ENCODE data around the gene ANKRD27. TPM values are rescaled to one million over a fixed set of nuclear protein-coding genes. Genes with fewer than 3 reads are reported as not detected.
A peak's percentile ranks its signal among the peaks of the same experiment; 100 is the strongest.
"Not testable (repeated sequence)": the region's sequence is repeated elsewhere in the genome, so short reads cannot be mapped to it uniquely, and the experiment has no call there.

Gene ANKRD27
- total and polyA plus RNA-seq, 7 donors = 6.3 to 43.3 (median 16.9) TPM

GRCh38 chr19:32580901-32581704, 93.9 kb downstream of the ANKRD27 start, which contains the start of gene PDCD5:
Gene PDCD5 (plus strand): TSS chr19:32581190. CDS start chr19:32581262, 72 bp downstream.
- no peaks in the 10 kb centered on the region for H3K27me3 ChIP-seq (ENCODE audit: insufficient read depth in 3 of 3, low read length in 2 of 3)
- ATAC-seq = peak; percentile 99 to 100 (median 99)
- intact Hi-C loops (cut with DNase I) = loop anchor here in 1 of 2 donors (10.0 kb wide), 1 partner anchor 94 kb away; the partner anchor contains the start of genes ANKRD27 and RGS9BP
- peak within 1 kb of the TSS; percentile 82 for H3K27ac ChIP-seq
- peaks cover 0 to 39% of the 10 kb centered on the region in 2 donors for H3K36me3 ChIP-seq (ENCODE audit: insufficient read depth in 1 of 2, low read depth in 1 of 2)
- peaks cover 10% of the 10 kb centered on the region for H3K4me1 ChIP-seq
- H3K4me3 ChIP-seq = peak within 1 kb of the TSS; percentile 94
- H3K9me3 ChIP-seq = no peaks in the 10 kb centered on the region
- WGBS, 3 donors = 0 to 1% (median 1%) methylated on average over 50 to 81 of the region's 81 CpGs
- TF ChIP-seq CTCF (IDR thresholded peaks at IDR 0.05) = no peak
- peak; percentile 98 to 99 for DNase-seq

DNA sequence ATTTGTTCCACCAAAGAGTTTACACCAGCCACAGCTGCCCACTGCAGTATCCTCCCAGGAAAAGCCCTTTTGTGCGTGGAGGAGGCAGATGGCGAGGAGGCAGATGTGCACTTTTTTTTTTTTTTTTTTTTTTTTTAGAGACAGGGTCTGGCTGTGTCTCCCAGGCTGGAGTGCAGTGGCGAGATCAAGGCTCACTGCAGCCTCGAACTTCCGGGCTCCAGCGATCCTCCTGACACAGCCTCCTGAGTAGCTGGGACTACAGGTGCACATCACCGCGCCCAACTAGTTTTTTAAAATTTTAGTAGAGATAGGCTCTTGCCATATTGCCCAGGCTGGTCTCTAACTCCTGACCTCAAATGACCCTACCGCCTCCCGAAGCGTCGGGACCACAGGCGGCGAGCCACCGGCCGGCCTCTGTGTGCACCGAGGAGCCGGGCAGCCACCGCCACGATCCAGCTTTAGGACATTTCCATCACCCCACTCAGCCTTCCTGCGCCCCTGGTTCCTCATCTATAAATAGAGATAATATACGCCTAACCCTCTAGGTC, 94.6 kb downstream of the ANKRD27 start:
- TF ChIP-seq CTCF (IDR thresholded peaks at IDR 0.05) = no peak
- no peaks in the 10 kb centered on the region for H3K9me3 ChIP-seq
- H3K27ac ChIP-seq = peak overlapping the region; percentile 82
- ATAC-seq = peak; percentile 6 to 48 (median 27)
- intact Hi-C loops (cut with DNase I) = loop anchor here in 1 of 2 donors (10.0 kb wide), 1 partner anchor 94 kb away; the partner anchor contains the start of genes ANKRD27 and RGS9BP
- H3K4me3 ChIP-seq = peak overlapping the region; percentile 94
- 13 to 15% (median 15%) methylated on average over 22 of the region's 22 CpGs for WGBS, 3 donors
- no peaks in the 10 kb centered on the region for H3K27me3 ChIP-seq (ENCODE audit: insufficient read depth in 3 of 3, low read length in 2 of 3)
- H3K36me3 ChIP-seq (ENCODE audit: insufficient read depth in 1 of 2, low read depth in 1 of 2) = peaks cover 0 to 32% of the 10 kb centered on the region in 2 donors
- peaks cover 10% of the 10 kb centered on the region for H3K4me1 ChIP-seq
- DNase-seq = no peak

GRCh38 chr19:32576790-32577189, 98.2 kb downstream of the ANKRD27 start:
- Histone ChIP-seq H3K36me3 (ENCODE audit: insufficient read depth in 1 of 2, low read depth in 1 of 2) (no peaks in the 10 kb centered on the region), H3K27ac (no peak overlapping the region), H3K4me1 (no peaks in the 10 kb centered on the region), H3K9me3 (no peaks in the 10 kb centered on the region), H3K27me3 (ENCODE audit: insufficient read depth in 3 of 3, low read length in 2 of 3) (no peaks in the 10 kb centered on the region), H3K4me3 (no peak overlapping the region)
- DNase-seq (no peak), ATAC-seq (no peak)
- intact Hi-C loops (cut with DNase I) = no loop called here
- WGBS, 3 donors = 65 to 84% (median 70%) methylated on average over 1 of the region's 1 CpG
- no peak for TF ChIP-seq CTCF (IDR thresholded peaks at IDR 0.05)

DNA sequence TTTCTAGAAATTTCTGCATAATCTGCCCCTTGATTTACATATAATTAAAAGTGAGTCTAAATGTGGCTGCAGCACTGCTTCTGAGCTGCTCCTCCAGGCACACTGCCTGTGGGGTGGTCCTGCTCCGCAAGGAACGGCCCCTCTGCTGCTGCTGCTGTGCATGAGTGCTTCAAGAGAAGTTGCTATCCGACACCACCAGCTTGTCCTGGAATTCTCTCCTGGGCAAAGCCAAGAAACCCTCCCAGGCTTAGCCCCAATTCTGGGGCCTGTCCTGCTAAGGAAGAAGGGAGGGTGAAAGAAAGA, 101.5 kb downstream of the ANKRD27 start:
- ATAC-seq (no peak), DNase-seq (no peak)
- H3K4me3 ChIP-seq = no peak overlapping the region
- H3K27ac ChIP-seq = no peak overlapping the region
- H3K4me1 ChIP-seq = no peaks in the 10 kb centered on the region
- no peaks in the 10 kb centered on the region for H3K9me3 ChIP-seq
- TF ChIP-seq CTCF (IDR thresholded peaks at IDR 0.05) = no peak
- peaks cover 0 to 15% (median 6%) of the 10 kb centered on the region in 3 donors for H3K27me3 ChIP-seq (ENCODE audit: insufficient read depth in 3 of 3, low read length in 2 of 3)
- WGBS, 3 donors = 26 to 39% (median 32%) methylated on average over 3 of the region's 3 CpGs
- intact Hi-C loops (cut with DNase I) = loop anchor here (5.0 kb wide), 1 partner anchor 231 kb away; no protein-coding TSS in a partner anchor
- H3K36me3 ChIP-seq (ENCODE audit: insufficient read depth in 1 of 2, low read depth in 1 of 2) = no peaks in the 10 kb centered on the region

- not testable (repeated sequence) for H3K4me1 ChIP-seq; H3K4me3 ChIP-seq; H3K27ac ChIP-seq; ATAC-seq; DNase-seq; H3K36me3 ChIP-seq (ENCODE audit: insufficient read depth in 1 of 2, low read depth in 1 of 2); H3K9me3 ChIP-seq
- intact Hi-C loops (cut with DNase I) = loop anchor here (5.0 kb wide), 1 partner anchor 231 kb away; no protein-coding TSS in a partner anchor
- 58 to 65% (median 61%) methylated on average over 17 to 21 of the region's 21 CpGs for WGBS, 3 donors
- H3K27me3 ChIP-seq (ENCODE audit: insufficient read depth in 3 of 3, low read length in 2 of 3) = peaks cover 0 to 15% (median 6%) of the 10 kb centered on the region in 3 donors
Observed at GRCh38 chr19:32572700-32573491, 102.1 kb downstream of the ANKRD27 start.

DNA sequence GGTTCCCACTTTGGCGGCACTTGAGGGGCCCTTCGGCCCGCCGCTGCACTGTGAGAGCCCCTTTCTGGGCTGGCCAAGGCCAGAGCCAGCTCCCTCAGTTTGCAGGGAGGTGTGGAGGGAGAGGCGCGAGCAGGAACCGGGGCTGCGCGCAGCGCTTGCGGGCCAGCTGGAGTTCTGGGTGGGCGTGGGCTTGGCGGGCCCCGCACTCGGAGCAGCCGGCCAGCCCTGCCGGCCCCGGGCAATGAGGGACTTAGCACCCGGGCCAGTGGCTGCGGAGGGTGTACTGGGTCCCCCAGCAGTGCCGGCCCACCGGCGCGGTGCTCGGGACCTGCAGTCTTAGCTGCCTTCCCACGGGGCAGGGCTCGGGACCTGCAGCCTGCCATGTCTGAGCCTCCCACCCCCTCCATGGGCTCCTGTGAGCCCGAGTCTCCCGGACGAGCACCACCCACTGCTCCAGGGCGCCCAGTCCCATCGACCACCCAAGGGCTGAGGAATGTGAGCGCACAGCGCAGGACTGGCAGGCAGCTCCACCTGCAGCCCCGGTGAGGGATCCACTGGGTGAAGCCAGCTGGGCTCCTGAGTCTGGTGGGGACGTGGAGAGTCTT, 103.4 kb downstream of the ANKRD27 start:
- H3K4me1 ChIP-seq; H3K4me3 ChIP-seq; H3K36me3 ChIP-seq (ENCODE audit: insufficient read depth in 1 of 2, low read depth in 1 of 2); H3K9me3 ChIP-seq; H3K27ac ChIP-seq; ATAC-seq: not testable (repeated sequence)
- WGBS, 3 donors = 72 to 81% (median 73%) methylated on average over 16 to 29 of the region's 36 CpGs
- intact Hi-C loops (cut with DNase I) = loop anchor here (5.0 kb wide), 1 partner anchor 229 kb away; no protein-coding TSS in a partner anchor
- DNase-seq = peak in 1 of 2 donors; percentile 33
- H3K27me3 ChIP-seq (ENCODE audit: insufficient read depth in 3 of 3, low read length in 2 of 3) = peaks cover 0 to 15% (median 6%) of the 10 kb centered on the region in 3 donors

All from psoas muscle (tissue), 8 donors.